KMS-11 (cell line): ENCODE data around the gene PACSIN1.
"Not testable (repeated sequence)": the region's sequence is repeated elsewhere in the genome, so short reads cannot be mapped to it uniquely, and the experiment has no call there.

Experiments used
- H2AFZ ChIP-seq: fragments of 200-600 bp; sonication (generic); 2 replicates; pipeline ENCODE4 v1.6.1; 2016; ENCODE audit warnings: antibody characterized with exemption, mixed run types, low read depth
- H3K27ac ChIP-seq: fragments of 200-600 bp; sonication (generic); 2 replicates; pipeline ENCODE4 v1.6.1; 2016; ENCODE audit warnings: mild to moderate bottlenecking, mixed run types
- H3K27me3 ChIP-seq: fragments of 200-600 bp; sonication (generic); 2 replicates; pipeline ENCODE4 v1.6.1; 2017; ENCODE audit warnings: mild to moderate bottlenecking, low read depth, mixed run types, moderate library complexity; ENCODE audit not compliant: insufficient read depth
- H3K36me3 ChIP-seq: fragments of 200-600 bp; sonication (generic); 2 replicates; pipeline ENCODE4 v1.6.1; 2017; ENCODE audit warnings: mild to moderate bottlenecking, mixed run types; ENCODE audit not compliant: insufficient read depth
- H3K4me1 ChIP-seq: fragments of 200-600 bp; sonication (generic); 2 replicates; pipeline ENCODE4 v1.6.1; 2016; ENCODE audit warnings: mild to moderate bottlenecking, low read depth, mixed run types; ENCODE audit not compliant: poor library complexity, severe bottlenecking
- H3K4me2 ChIP-seq: fragments of 200-600 bp; sonication (generic); 2 replicates; pipeline ENCODE4 v1.7.0; 2016; ENCODE audit warnings: mild to moderate bottlenecking, mixed run types
- H3K4me3 ChIP-seq: fragments of 200-600 bp; sonication (generic); IDR thresholded peaks from 2 replicates; pipeline ENCODE4 v1.6.1; 2017; ENCODE audit warnings: low read depth, low read length, mixed read lengths; ENCODE audit not compliant: insufficient read depth
- H3K79me2 ChIP-seq: fragments of 200-600 bp; sonication (generic); 2 replicates; pipeline ENCODE4 v1.6.1; 2016; ENCODE audit warnings: low read depth, mixed run types; ENCODE audit not compliant: insufficient read depth
- H3K9ac ChIP-seq: fragments of 200-600 bp; sonication (generic); 2 replicates; pipeline ENCODE4 v1.6.1; 2016; ENCODE audit warnings: mild to moderate bottlenecking, mixed run types
- H4K20me1 ChIP-seq: fragments of 200-600 bp; sonication (generic); 2 replicates; pipeline ENCODE4 v1.6.1; 2016; ENCODE audit warnings: mild to moderate bottlenecking, mixed run types; ENCODE audit not compliant: insufficient read depth
- TF ChIP-seq, protein P1 (sequence below): fragments of 200-600 bp; sonication (generic); conservative IDR thresholded peaks from 2 replicates; pipeline ENCODE4 v1.6.1; 2017; ENCODE audit warnings: low read depth, mild to moderate bottlenecking, antibody characterized with exemption, low read length, moderate library complexity, mixed read lengths

PACSIN1 gene

DNA sequence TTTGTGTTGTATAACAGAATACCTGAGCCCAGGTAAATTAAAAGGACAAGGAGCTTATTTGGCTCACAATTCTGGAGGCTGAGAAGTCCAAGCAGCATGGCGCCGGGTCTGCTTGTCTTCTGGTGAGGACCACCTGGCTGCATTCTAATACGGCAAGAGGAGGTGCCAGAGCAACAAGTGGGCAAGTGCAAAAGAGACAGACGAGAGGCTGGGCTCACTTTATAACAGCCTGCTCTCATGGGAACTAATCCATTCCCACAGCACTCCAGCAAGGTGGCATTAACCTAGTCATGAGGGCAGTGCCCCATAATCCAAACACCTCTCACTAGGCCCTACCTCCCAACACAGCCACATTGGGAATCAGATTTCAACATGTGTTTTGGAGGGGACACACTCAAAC, 12.9 kb downstream of the PACSIN1 start:
- Histone ChIP-seq H3K27me3 (no peaks in the 10 kb centered on the region), H3K4me2 (no peak overlapping the region), H3K79me2 (no peaks in the 10 kb centered on the region), H3K9ac (no peak overlapping the region), H3K27ac (no peak overlapping the region), H4K20me1 (no peaks in the 10 kb centered on the region), H3K36me3 (no peaks in the 10 kb centered on the region), H3K4me3 (no peak overlapping the region), H3K4me1 (no peaks in the 10 kb centered on the region), H2AFZ (no peak overlapping the region)
- TF ChIP-seq, protein P1, sequence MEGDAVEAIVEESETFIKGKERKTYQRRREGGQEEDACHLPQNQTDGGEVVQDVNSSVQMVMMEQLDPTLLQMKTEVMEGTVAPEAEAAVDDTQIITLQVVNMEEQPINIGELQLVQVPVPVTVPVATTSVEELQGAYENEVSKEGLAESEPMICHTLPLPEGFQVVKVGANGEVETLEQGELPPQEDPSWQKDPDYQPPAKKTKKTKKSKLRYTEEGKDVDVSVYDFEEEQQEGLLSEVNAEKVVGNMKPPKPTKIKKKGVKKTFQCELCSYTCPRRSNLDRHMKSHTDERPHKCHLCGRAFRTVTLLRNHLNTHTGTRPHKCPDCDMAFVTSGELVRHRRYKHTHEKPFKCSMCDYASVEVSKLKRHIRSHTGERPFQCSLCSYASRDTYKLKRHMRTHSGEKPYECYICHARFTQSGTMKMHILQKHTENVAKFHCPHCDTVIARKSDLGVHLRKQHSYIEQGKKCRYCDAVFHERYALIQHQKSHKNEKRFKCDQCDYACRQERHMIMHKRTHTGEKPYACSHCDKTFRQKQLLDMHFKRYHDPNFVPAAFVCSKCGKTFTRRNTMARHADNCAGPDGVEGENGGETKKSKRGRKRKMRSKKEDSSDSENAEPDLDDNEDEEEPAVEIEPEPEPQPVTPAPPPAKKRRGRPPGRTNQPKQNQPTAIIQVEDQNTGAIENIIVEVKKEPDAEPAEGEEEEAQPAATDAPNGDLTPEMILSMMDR = no peak

DNA sequence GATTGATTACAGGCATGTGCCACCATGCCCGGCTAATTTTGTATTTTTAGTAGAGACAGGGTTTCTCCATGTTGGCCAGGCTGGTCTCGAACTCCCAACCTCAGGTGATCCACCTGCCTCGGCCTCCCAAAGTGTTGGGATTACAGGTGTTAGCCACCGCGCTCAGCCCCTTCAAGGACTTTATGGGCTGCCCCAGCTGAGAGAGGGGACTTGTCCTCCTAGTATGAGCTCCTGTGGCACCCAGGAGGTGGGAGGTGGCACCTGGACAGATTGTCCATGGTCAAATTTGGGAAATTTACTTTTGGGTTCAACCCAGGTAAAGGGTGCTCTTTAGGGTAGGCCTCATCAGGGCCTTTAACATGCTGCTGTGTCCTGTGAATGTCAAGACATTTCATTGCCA, 17.9 kb downstream of the PACSIN1 start:
- H2AFZ ChIP-seq, H3K27me3 ChIP-seq, H3K79me2 ChIP-seq, H3K4me3 ChIP-seq, H3K4me2 ChIP-seq, H3K9ac ChIP-seq, H3K4me1 ChIP-seq, H3K36me3 ChIP-seq, H3K27ac ChIP-seq, H4K20me1 ChIP-seq: not testable (repeated sequence)

DNA sequence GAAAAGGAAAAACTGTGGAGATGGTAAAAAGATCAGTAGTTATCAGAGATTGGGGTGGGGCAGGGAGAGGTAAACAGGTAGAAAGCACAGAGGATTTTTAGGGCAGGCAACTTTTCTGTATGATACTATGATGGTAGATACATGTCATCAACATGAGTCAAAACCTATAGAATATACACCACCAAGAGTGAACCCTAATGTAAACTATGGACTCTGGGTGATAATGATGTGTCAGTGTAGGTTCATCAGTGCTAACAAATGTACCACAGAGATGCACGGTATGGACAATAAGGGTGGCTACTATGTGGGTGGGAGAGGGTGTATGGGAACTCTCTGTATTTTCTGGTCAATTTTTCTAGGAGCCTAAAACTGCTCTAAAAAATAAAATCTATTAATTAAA, 18.5 kb downstream of the PACSIN1 start:
- no peaks in the 10 kb centered on the region for H3K36me3 ChIP-seq
- TF ChIP-seq, protein P1 = no peak
- no peak overlapping the region for H3K4me2 ChIP-seq
- H3K27me3 ChIP-seq = no peaks in the 10 kb centered on the region
- H3K4me3 ChIP-seq = no peak overlapping the region
- peaks cover 7% of the 10 kb centered on the region for H3K4me1 ChIP-seq
- no peak overlapping the region for H3K27ac ChIP-seq
- H3K9ac ChIP-seq = no peak overlapping the region
- no peak overlapping the region for H2AFZ ChIP-seq
- H3K79me2 ChIP-seq = no peaks in the 10 kb centered on the region
- no peaks in the 10 kb centered on the region for H4K20me1 ChIP-seq

DNA sequence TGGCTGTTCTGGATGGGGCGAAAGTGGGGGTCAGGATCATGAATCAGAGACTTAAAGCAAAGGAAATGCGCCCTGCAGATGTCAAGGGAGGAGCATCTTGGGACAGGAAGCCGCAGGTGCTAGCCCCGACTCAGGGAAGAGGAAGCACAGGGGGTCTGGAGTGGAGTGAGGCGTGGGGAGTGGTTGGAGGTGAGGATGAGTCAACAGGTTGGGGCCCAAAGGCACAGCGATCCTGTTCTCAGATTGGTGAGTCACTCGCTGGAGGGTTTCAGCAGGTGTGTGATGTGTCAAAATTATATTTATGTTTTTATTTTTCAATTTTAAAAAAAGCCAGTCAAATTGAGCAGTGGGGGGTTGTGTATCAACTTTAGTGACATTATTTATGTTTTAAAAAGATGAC, 19.0 kb downstream of the PACSIN1 start:
- H2AFZ ChIP-seq = no peak overlapping the region
- no peak overlapping the region for H3K4me3 ChIP-seq

DNA sequence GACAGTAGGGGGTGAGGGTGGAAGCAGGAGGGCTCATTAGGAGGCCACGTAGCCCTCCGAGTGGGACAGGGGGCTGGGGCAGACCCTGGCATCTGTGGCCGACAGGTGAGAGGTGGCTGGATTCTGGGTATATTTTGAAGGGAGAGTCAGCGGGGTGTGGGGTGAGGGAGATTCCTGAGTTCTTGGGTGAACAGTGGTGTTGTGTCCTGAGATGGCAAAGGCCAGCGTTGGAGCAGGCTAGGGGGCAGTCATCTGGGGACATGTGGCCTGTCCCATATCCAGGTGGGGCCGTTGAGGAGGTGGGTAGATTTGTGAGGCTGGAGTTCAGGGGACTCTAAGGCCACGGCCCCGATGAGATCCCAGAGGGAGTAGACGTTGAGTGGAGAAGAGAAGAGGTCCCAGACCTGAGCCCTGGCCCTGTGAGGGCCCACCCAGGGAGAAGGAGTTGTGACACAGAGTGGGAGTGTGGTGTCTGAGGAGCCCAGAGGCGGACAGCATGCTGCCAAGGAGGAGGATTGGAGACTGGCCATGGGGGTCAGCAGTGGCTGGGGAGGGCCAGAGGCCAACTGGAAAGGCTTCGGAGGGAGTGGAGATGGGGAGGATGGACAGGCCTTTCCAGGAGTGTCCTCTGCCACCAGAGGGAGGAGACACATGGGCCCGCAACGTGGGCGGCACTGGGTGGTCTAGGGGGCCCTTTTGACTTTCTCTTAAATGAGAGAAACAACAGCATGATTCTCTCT, 19.6 kb downstream of the PACSIN1 start:
- no peak overlapping the region for H3K4me2 ChIP-seq
- no peaks in the 10 kb centered on the region for H4K20me1 ChIP-seq
- H3K4me3 ChIP-seq = no peak overlapping the region
- no peak overlapping the region for H3K27ac ChIP-seq
- peaks cover 13% of the 10 kb centered on the region for H3K4me1 ChIP-seq
- no peaks in the 10 kb centered on the region for H3K27me3 ChIP-seq
- no peak overlapping the region for H3K9ac ChIP-seq
- no peaks in the 10 kb centered on the region for H3K36me3 ChIP-seq
- no peaks in the 10 kb centered on the region for H3K79me2 ChIP-seq
- no peak overlapping the region for H2AFZ ChIP-seq
- TF ChIP-seq, protein P1 = no peak

More for the DNA sequence above, 19.0 kb downstream of the PACSIN1 start:
- Histone ChIP-seq H3K4me1 (peaks cover 12% of the 10 kb centered on the region), H3K9ac (no peak overlapping the region), H4K20me1 (no peaks in the 10 kb centered on the region), H3K27me3 (no peaks in the 10 kb centered on the region), H3K27ac (no peak overlapping the region), H3K79me2 (no peaks in the 10 kb centered on the region), H3K36me3 (no peaks in the 10 kb centered on the region), H3K4me2 (no peak overlapping the region)
- TF ChIP-seq, protein P1 = no peak
